ENCODE results near the gene KRT5. TPM values are rescaled to one million over a fixed set of nuclear protein-coding genes. Genes with fewer than 3 reads are reported as not detected.
A peak's percentile ranks its signal among the peaks of the same experiment; 100 is the strongest.
"Not testable (repeated sequence)": the region's sequence is repeated elsewhere in the genome, so short reads cannot be mapped to it uniquely, and the experiment has no call there.

Gene KRT5
- total and polyA plus RNA-seq, 2 donors (not counting 1 experiment from before 2014, with no cell fraction given), result 0.82 TPM; not detected in 1

DNA sequence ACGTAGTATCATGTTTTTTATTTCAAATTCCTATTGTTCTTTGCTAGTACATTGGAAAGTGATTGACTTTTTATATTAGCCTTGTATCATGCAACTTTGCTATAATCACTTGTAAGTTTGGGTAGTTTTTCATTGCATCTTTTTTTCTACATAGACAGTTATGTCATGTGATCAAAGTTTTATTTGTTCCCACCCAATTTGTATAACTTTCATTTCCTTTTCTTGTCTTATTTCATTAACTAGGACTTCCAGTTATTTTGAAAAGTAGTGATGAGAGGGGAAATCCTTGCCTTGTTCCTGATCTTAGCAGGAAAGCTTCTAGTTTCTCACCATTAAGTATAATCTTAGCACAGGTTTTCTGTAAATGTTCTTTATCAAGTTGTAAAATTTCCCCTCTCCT, 17.3 kb downstream of the KRT5 start:
- no peaks in the 10 kb centered on the region for H3K36me3 ChIP-seq (ENCODE audit: control insufficient read depth, insufficient read depth, low read length)
- no peaks in the 10 kb centered on the region for H3K27me3 ChIP-seq (ENCODE audit: control insufficient read depth, insufficient read depth, low read length)
- H3K9me3 ChIP-seq (ENCODE audit: control insufficient read depth, insufficient read depth, low read depth, low read length), result no peaks in the 10 kb centered on the region
- H2AFZ ChIP-seq (ENCODE audit: low read length), result no peak overlapping the region
- H3K4me3 ChIP-seq (replicated peaks in 1 of 4; ENCODE audit: control extremely low read depth in 1 of 4, insufficient read depth in 1 of 4, low read depth in 3 of 4, low read length in 4 of 4), result no peak overlapping the region
- no peak overlapping the region for H3K9ac ChIP-seq (ENCODE audit: insufficient read depth, low read length)
- no peak overlapping the region for H3K27ac ChIP-seq (ENCODE audit: insufficient read depth, low read length)
- no peaks in the 10 kb centered on the region for H3K4me1 ChIP-seq (ENCODE audit: control insufficient read depth, extremely low read depth, insufficient read depth, low read length)
- H4K20me1 ChIP-seq (ENCODE audit: control insufficient read depth, extremely low read depth, insufficient read depth, low read length), result no peaks in the 10 kb centered on the region
- no peak for DNase-seq (ENCODE audit: low read depth in 2 of 2)
- no peak for TF ChIP-seq EZH2 (IDR thresholded peaks at IDR 0.05; ENCODE audit: low read length, missing control alignments)
- TF ChIP-seq, protein P1, sequence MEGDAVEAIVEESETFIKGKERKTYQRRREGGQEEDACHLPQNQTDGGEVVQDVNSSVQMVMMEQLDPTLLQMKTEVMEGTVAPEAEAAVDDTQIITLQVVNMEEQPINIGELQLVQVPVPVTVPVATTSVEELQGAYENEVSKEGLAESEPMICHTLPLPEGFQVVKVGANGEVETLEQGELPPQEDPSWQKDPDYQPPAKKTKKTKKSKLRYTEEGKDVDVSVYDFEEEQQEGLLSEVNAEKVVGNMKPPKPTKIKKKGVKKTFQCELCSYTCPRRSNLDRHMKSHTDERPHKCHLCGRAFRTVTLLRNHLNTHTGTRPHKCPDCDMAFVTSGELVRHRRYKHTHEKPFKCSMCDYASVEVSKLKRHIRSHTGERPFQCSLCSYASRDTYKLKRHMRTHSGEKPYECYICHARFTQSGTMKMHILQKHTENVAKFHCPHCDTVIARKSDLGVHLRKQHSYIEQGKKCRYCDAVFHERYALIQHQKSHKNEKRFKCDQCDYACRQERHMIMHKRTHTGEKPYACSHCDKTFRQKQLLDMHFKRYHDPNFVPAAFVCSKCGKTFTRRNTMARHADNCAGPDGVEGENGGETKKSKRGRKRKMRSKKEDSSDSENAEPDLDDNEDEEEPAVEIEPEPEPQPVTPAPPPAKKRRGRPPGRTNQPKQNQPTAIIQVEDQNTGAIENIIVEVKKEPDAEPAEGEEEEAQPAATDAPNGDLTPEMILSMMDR (conservative IDR thresholded peaks at IDR 0.05 in 1 of 2, IDR thresholded peaks at IDR 0.05 in 1 of 2; ENCODE audit: low read depth in 1 of 2, low read length in 2 of 2), result no peak
- H3K4me2 ChIP-seq (ENCODE audit: extremely low read depth, insufficient read depth, low read length), result no peak overlapping the region
- no peaks in the 10 kb centered on the region for H3K79me2 ChIP-seq (ENCODE audit: control insufficient read depth, insufficient read depth, low read length)

DNA sequence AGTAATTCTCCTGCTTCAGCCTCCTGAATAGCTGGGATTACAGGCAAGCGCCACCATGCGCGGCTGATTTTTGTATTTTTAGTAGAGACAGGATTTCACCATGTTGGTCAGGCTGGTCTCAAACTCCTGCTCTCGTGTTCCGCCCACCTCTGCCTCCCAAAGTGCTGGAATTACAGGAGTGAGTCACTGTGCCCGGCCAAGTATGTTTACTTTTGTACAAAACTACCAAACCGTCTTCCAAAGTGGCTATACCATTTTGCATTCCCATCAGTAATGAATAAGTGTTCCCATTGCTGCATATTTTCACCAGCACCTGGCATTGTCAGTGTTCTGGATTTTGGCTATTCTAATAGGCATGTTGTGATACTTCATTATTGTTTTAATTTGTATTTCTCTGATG, 18.7 kb downstream of the KRT5 start:
- H3K9ac ChIP-seq (ENCODE audit: insufficient read depth, low read length), result no peak overlapping the region
- no peak overlapping the region for H3K4me2 ChIP-seq (ENCODE audit: extremely low read depth, insufficient read depth, low read length)
- no peak overlapping the region for H2AFZ ChIP-seq (ENCODE audit: low read length)
- no peak overlapping the region for H3K27ac ChIP-seq (ENCODE audit: insufficient read depth, low read length)
- H3K4me1 ChIP-seq (ENCODE audit: control insufficient read depth, extremely low read depth, insufficient read depth, low read length), result no peaks in the 10 kb centered on the region
- H3K4me3 ChIP-seq (replicated peaks in 1 of 4; ENCODE audit: control extremely low read depth in 1 of 4, insufficient read depth in 1 of 4, low read depth in 3 of 4, low read length in 4 of 4), result no peak overlapping the region
- no peaks in the 10 kb centered on the region for H3K79me2 ChIP-seq (ENCODE audit: control insufficient read depth, insufficient read depth, low read length)
- TF ChIP-seq, protein P1 (conservative IDR thresholded peaks at IDR 0.05 in 1 of 2, IDR thresholded peaks at IDR 0.05 in 1 of 2; ENCODE audit: low read depth in 1 of 2, low read length in 2 of 2), result no peak
- no peak for TF ChIP-seq EZH2 (IDR thresholded peaks at IDR 0.05; ENCODE audit: low read length, missing control alignments)
- no peaks in the 10 kb centered on the region for H3K36me3 ChIP-seq (ENCODE audit: control insufficient read depth, insufficient read depth, low read length)
- peak in 1 of 2 donors; percentile 24 for DNase-seq (ENCODE audit: low read depth in 2 of 2)
- no peaks in the 10 kb centered on the region for H3K27me3 ChIP-seq (ENCODE audit: control insufficient read depth, insufficient read depth, low read length)
- no peaks in the 10 kb centered on the region for H4K20me1 ChIP-seq (ENCODE audit: control insufficient read depth, extremely low read depth, insufficient read depth, low read length)
- H3K9me3 ChIP-seq (ENCODE audit: control insufficient read depth, insufficient read depth, low read depth, low read length), result no peaks in the 10 kb centered on the region

DNA sequence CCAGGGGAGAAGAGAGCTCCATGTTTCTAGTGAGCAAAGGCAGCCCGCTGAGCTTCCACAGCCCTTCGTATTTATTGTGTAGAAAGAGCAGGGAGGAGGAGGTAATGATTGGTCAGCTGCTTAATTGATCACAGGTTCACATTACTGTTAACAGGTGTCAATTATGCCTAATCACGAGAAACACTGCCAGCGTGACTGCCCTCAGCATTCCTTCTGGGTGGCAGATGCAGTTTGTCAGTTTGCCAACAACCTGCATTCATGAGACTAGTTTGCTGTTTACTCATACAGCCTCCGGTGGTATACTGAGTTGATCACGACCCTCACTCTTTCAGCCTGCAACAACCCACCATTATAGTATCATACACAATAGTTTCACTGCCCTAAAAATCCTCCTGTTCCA, 19.6 kb downstream of the KRT5 start:
- not testable (repeated sequence) for H3K79me2 ChIP-seq (ENCODE audit: control insufficient read depth, insufficient read depth, low read length); H2AFZ ChIP-seq (ENCODE audit: low read length); DNase-seq (ENCODE audit: low read depth in 2 of 2); H3K4me3 ChIP-seq (replicated peaks in 1 of 4; ENCODE audit: control extremely low read depth in 1 of 4, insufficient read depth in 1 of 4, low read depth in 3 of 4, low read length in 4 of 4); H3K9me3 ChIP-seq (ENCODE audit: control insufficient read depth, insufficient read depth, low read depth, low read length); H3K4me2 ChIP-seq (ENCODE audit: extremely low read depth, insufficient read depth, low read length); H3K4me1 ChIP-seq (ENCODE audit: control insufficient read depth, extremely low read depth, insufficient read depth, low read length); H3K27me3 ChIP-seq (ENCODE audit: control insufficient read depth, insufficient read depth, low read length); H3K36me3 ChIP-seq (ENCODE audit: control insufficient read depth, insufficient read depth, low read length); H4K20me1 ChIP-seq (ENCODE audit: control insufficient read depth, extremely low read depth, insufficient read depth, low read length); H3K9ac ChIP-seq (ENCODE audit: insufficient read depth, low read length); H3K27ac ChIP-seq (ENCODE audit: insufficient read depth, low read length)
